Tibial artery (tissue), 4 donors: ENCODE results near the gene KCNMA1.

Experiments
- DNase-seq, 2 donors: peaks; one replicate each; pipeline ENCODE4 v3.0.0-alpha.2; 2019
- H3K27ac ChIP-seq, 2 donors: fragments of 200-600 bp; sonication (generic) in 1 of 2; 1 replicate in 1 of 2; 2 replicates in 1 of 2; pipeline ENCODE4 v1.5.1; 2018 to 2019; ENCODE audit warnings: mild to moderate bottlenecking in 1 of 2
- H3K27me3 ChIP-seq, 2 donors: fragments of 200-600 bp; sonication (generic) in 1 of 2; one replicate each; pipeline versions ENCODE4 v1.5.1 to v1.6.0; 2016 to 2019
- H3K36me3 ChIP-seq, 3 donors: fragments of 200-600 bp; sonication (generic) in 2 of 3; one replicate each; pipeline ENCODE4 v1.5.1; 2016 to 2019; ENCODE audit warnings: mild to moderate bottlenecking in 2 of 3
- H3K4me1 ChIP-seq, 4 donors: fragments of 200-600 bp; sonication (generic) in 2 of 4; 1 replicate in 3 of 4; 2 replicates in 1 of 4; pipeline ENCODE4 v1.5.1; 2016 to 2019
- H3K4me3 ChIP-seq, 2 donors: fragments of 200-600 bp; sonication (generic) in 1 of 2; 1 replicate in 1 of 2; 2 replicates in 1 of 2; pipeline ENCODE4 v1.5.1; 2018 to 2019; ENCODE audit warnings: mild to moderate bottlenecking in 2 of 2
- H3K9me3 ChIP-seq, 3 donors: fragments of 200-600 bp; sonication (generic) in 1 of 3; one replicate each; pipeline ENCODE4 v1.5.1; 2016 to 2019
- intact Hi-C: fragments of 100-400 bp; cut with DNase I; formaldehyde crosslinking; loops from one replicate; pipeline ENCODE4 v1.15.0; 2023; ENCODE audit warnings: low total_unique reads
- TF ChIP-seq, protein P1 (sequence below), 2 experiments: fragments of 200-600 bp in 1 of 2; fragments of 450-650 bp in 1 of 2; IDR thresholded peaks; one replicate each; pipeline ENCODE4 v1.5.1; 2017 to 2019; ENCODE audit warnings: antibody characterized with exemption in 2 of 2, mild to moderate bottlenecking in 1 of 2, moderate library complexity in 1 of 2

KCNMA1 gene

DNA sequence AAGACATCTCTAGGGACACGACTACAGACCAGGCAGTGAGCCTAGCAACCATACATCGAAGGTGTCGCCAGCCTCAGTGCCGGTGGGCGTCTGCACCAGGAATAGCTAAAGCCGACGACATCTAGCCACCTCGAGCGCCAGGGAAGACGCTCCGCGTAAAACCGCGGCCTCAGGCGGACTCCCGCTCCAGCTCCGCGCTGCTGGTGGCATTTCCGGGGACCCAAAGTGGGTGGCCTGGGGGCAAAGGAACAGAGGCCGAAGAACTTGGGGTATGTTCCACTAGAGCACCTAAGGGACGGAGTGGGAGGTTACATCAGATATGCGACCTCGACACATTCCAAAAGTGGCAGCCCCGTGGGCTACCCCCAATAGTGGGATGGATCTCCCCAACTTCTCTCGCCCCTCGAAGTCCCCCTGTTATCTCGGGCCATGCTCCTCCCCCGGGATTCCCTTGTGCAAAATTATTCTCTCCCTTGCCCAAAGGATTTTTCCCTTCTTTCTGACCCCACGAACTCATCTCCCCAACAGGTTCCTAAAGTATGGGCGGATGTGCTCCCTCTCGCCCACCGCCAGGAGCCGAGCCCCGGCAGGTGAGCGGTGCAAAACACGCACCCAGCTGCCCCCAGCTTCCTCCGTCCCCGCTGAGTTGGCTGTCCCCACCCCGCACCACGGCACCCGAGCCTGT, 1.2 kb downstream of the KCNMA1 start:
- peak overlapping the region; percentile 88 to 96 for H3K4me3 ChIP-seq
- DNase-seq = peak in 1 of 2 donors; percentile 74
- no peaks in the 10 kb centered on the region for H3K36me3 ChIP-seq
- intact Hi-C loops = loop anchor here (5.0 to 10.0 kb wide), 4 partner anchors 49 to 212 kb away; no protein-coding TSS in a partner anchor
- H3K27ac ChIP-seq = peak overlapping the region; percentile 94 to 95
- TF ChIP-seq, protein P1, sequence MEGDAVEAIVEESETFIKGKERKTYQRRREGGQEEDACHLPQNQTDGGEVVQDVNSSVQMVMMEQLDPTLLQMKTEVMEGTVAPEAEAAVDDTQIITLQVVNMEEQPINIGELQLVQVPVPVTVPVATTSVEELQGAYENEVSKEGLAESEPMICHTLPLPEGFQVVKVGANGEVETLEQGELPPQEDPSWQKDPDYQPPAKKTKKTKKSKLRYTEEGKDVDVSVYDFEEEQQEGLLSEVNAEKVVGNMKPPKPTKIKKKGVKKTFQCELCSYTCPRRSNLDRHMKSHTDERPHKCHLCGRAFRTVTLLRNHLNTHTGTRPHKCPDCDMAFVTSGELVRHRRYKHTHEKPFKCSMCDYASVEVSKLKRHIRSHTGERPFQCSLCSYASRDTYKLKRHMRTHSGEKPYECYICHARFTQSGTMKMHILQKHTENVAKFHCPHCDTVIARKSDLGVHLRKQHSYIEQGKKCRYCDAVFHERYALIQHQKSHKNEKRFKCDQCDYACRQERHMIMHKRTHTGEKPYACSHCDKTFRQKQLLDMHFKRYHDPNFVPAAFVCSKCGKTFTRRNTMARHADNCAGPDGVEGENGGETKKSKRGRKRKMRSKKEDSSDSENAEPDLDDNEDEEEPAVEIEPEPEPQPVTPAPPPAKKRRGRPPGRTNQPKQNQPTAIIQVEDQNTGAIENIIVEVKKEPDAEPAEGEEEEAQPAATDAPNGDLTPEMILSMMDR (IDR thresholded peaks at IDR 0.05) = peak; percentile 25 to 45
- peaks cover 0 to 73% (median 54%) of the 10 kb centered on the region in 4 donors for H3K4me1 ChIP-seq
- H3K27me3 ChIP-seq = no peaks in the 10 kb centered on the region
- H3K9me3 ChIP-seq = no peaks in the 10 kb centered on the region

DNA sequence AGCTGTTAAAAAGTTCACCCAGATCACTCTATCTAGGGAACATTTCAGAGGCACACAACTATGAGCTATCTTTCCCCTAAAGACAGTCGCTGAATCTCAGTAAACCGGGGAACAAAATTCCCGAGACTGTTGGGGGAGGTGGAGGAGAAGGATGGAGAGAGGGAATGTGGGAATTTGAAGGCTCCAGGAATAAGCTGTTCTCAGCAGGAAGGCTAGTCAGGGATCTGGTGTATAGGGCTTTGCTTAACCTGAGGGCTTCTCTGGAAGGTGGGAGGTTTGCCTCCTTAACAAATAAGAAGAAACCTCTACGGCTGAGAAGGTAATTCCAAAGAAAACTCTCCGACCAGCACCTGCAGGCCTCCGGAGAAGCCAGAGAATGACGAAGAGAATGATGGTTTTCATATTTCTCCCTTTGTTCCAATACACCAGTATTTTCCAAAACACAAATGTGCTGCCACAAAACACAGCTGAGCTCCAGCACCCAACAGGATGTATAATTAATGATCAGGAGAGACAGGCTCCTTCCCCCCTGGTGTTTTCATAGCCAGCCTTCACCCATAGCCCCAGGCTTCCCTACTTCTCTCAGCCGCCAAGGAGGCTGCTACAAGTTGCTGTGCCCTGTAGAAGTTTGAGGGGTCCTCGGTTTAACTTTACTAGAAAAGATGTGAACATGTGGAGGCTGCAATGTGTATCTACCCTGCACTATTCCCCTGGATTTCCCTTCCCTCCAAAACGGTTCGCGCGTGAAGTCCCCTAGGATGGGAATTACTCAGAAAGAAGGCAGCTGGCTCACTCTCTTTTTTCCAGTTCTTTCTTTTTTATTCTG, 2.0 kb downstream of the KCNMA1 start:
- Histone ChIP-seq H3K27me3 (no peaks in the 10 kb centered on the region), H3K9me3 (no peaks in the 10 kb centered on the region), H3K4me3 (peak overlapping the region; percentile 88 to 96), H3K4me1 (peaks cover 0 to 73% (median 55%) of the 10 kb centered on the region in 4 donors), H3K27ac (peak overlapping the region; percentile 94 to 95), H3K36me3 (no peaks in the 10 kb centered on the region)
- no peak for DNase-seq
- intact Hi-C loops = loop anchor here (5.0 to 10.0 kb wide), 4 partner anchors 48 to 211 kb away; no protein-coding TSS in a partner anchor
- TF ChIP-seq, protein P1 (IDR thresholded peaks at IDR 0.05) = no peak

DNA sequence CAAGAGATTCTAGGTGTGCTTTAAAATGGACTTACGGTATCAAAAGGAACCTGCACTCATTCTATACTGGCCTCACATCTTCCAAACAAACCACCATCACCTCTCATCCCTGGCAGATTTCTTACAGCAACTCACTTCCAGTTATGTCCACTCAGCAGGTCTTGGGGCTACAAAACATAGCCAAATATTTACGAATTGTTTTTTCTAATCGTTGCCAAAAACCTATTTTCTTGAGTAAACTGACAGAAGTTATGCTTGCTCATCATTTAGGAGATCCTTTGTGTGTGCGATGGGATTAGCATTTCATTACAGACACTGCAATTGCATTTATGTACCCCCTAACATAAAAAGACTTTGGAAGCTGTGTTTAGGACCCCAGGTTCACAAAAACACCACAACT, 2.7 kb downstream of the KCNMA1 start:
- no peaks in the 10 kb centered on the region for H3K9me3 ChIP-seq
- H3K4me3 ChIP-seq = peak overlapping the region; percentile 88 to 96
- H3K27ac ChIP-seq = peak overlapping the region; percentile 94 to 95
- intact Hi-C loops = loop anchor here (5.0 to 10.0 kb wide), 4 partner anchors 48 to 210 kb away; no protein-coding TSS in a partner anchor
- H3K27me3 ChIP-seq = no peaks in the 10 kb centered on the region
- TF ChIP-seq, protein P1 (IDR thresholded peaks at IDR 0.05) = no peak
- H3K4me1 ChIP-seq = peaks cover 0 to 73% (median 55%) of the 10 kb centered on the region in 4 donors
- no peaks in the 10 kb centered on the region for H3K36me3 ChIP-seq
- no peak for DNase-seq

DNA sequence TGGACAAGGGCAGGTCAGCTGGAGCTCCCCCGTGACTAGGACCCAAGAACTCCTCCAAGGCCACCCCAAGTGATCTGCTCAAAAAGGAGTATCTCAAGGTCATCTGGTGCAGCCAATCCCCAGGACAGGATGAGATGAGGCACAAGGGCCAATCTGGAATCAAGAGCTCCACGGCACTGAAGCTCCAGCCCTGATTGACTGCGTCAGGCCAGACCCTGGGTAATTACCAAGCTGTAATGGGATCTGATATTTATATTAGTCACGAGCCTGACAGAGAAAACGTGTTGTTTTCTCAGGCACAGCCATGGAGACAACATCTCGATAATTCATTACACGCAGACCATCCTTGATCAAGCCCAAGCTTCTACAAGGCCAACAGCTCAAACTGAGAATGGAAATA, 4.2 kb downstream of the KCNMA1 start:
- H3K4me3 ChIP-seq = no peak overlapping the region
- TF ChIP-seq, protein P1 (IDR thresholded peaks at IDR 0.05) = no peak
- peak overlapping the region; percentile 94 to 95 for H3K27ac ChIP-seq
- intact Hi-C loops = loop anchor here (10.0 kb wide), 3 partner anchors 79 to 209 kb away; no protein-coding TSS in a partner anchor
- H3K36me3 ChIP-seq = no peaks in the 10 kb centered on the region
- DNase-seq = no peak
- no peaks in the 10 kb centered on the region for H3K27me3 ChIP-seq
- H3K4me1 ChIP-seq = peaks cover 0 to 72% (median 49%) of the 10 kb centered on the region in 4 donors
- H3K9me3 ChIP-seq = no peaks in the 10 kb centered on the region

DNA sequence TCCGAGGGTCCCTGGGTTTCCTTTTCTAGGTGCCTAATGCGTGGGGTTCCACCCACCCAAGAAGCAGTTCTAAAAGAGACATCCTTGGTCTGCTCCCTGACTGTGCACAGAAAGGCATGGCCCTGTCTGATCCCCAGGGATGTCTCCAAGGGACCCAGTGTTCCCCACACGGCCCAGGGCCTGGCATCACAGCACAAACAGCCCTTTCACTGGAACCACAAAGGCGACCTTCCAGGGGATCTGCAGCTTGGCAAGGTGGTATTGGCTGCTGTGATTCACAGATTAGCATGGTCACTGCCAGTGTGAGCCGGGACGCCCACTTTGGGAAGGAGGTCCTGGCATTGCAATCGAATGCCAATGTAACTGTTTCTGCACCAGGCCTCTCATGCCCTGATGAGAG, 6.4 kb downstream of the KCNMA1 start:
- no peaks in the 10 kb centered on the region for H3K27me3 ChIP-seq

More for the DNA sequence above, 6.4 kb downstream of the KCNMA1 start:
- DNase-seq = peak; percentile 70 to 91
- peak overlapping the region; percentile 94 to 95 for H3K27ac ChIP-seq
- no peaks in the 10 kb centered on the region for H3K9me3 ChIP-seq
- TF ChIP-seq, protein P1 (IDR thresholded peaks at IDR 0.05) = no peak
- no peak overlapping the region for H3K4me3 ChIP-seq
- peaks cover 0 to 93% (median 53%) of the 10 kb centered on the region in 4 donors for H3K4me1 ChIP-seq
- H3K36me3 ChIP-seq = no peaks in the 10 kb centered on the region
- intact Hi-C loops = loop anchor here (10.0 kb wide), 3 partner anchors 76 to 206 kb away; no protein-coding TSS in a partner anchor
